Activated CD4-positive, CD25-positive, alpha-beta regulatory T cell treated with anti-CD3 and anti-CD28 coated beads, Interleukin-2, amount 50 U/mL, for 24 hours (primary cell): ENCODE measurements around the gene ADIPOQ.
A peak's percentile ranks its signal among the peaks of the same experiment; 100 is the strongest.
"Not testable (repeated sequence)": the region's sequence is repeated elsewhere in the genome, so short reads cannot be mapped to it uniquely, and the experiment has no call there.

Experiments
- ATAC-seq, 2 donors: fragments of 150-1000 bp; cut with Tn5 transposase; one replicate each; pipeline ENCODE4 v1.10.0; 2021; ENCODE audit warnings: mild to moderate bottlenecking in 1 of 2, moderate library complexity in 1 of 2

ADIPOQ gene

DNA sequence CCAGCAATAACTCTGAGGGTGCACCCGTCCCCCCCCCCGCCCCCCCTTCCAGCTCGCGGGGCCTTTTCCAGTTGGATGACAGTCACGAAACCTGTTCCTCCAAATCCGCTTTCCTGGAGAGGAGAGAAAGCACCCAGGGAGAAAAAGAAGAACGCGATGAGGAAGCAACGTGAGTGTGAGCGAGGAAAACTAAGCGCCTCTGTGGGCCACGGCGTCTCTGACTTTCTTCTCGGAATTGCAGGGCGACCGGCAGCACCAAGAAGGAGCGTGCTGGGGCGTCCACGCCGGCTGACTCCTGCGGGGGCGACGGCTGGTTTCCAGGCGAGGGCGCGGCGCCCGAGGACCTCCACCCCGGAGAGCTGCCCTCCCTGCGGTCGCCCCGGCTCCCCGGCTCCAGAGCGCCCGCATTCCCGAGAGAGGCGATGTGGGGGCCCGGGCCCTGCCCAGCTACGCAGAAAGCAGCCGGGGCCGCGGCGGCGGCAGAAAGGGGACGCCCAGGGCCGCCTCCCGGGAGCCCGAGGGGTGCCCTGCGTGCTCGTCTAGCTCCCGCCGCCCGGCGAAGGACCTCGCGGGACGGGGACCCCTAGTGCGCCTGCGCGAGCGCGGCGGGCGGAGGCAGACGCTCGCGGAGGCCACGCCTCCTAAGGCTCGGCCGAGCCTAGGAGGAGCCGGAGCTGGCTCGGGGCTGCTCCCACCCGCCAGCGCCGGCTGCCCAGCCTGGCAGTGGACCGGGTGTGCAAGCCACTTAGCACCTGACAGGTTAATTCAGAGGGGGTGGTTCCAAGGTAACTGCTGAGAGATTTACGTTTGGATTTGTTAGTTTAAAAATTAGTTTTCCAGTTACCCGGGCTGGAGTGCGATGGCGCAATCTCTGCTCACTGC is 15.3 kb upstream of the ADIPOQ start:
- ATAC-seq: peak; percentile 91 to 92

DNA sequence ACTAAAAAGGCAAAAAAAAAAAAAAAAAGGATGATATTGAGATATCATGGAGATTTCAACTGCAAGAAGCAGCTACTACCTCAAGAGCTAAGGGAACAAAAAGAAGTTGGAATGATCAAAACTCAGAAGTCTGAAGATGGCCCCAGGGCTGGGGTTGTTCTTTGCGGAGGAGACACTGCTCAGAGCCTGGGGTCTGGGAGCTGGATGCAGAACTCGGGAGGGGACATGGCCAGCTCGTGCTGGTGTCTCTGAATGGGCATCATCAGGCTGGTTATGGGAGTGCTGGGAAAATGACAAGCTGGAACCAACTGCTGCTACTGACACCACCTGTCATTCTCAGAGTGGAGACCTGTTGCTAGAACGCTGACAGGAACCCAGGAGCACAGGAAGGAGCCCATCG is 14.2 kb upstream of the ADIPOQ start:
- ATAC-seq: no peak

DNA sequence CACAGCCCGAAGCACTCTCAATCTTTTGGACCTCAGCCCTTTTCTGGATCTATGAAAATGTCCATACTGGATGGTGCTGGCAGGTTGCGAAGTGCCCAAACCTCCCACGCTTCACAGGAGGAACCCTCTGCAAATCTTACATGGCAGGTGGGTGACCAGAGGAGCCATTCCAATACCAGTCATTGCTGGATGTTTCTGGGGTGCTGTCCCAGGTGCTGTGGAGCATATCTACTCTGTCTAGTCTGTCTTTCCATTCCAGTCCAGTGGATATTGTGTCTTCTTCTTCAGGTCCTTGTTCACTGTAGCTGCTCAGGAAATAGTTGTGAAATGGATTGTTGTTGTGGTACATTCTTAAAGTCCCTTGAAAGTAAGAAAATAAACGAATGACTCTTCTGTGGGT is 10.7 kb upstream of the ADIPOQ start:
- no peak for ATAC-seq

DNA sequence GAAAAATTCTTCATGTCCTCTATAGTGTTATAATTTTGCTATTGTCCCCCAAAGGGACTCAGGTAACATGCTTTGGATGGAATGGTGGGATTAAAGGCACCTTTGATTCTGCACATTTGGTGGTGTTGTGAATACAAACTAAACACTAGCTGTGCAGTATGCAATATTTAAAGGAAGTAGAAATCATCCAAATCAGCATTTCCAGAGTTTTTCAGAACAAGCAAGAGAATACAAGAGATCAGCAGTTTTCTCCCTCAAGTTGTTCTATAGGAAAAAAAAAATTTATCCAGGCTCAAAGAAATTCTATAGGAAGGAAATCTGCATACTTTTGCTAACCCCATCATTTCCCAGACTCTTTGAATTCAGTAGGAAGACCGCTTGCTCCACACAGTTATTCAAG is 10.2 kb upstream of the ADIPOQ start:
- ATAC-seq: no peak

DNA sequence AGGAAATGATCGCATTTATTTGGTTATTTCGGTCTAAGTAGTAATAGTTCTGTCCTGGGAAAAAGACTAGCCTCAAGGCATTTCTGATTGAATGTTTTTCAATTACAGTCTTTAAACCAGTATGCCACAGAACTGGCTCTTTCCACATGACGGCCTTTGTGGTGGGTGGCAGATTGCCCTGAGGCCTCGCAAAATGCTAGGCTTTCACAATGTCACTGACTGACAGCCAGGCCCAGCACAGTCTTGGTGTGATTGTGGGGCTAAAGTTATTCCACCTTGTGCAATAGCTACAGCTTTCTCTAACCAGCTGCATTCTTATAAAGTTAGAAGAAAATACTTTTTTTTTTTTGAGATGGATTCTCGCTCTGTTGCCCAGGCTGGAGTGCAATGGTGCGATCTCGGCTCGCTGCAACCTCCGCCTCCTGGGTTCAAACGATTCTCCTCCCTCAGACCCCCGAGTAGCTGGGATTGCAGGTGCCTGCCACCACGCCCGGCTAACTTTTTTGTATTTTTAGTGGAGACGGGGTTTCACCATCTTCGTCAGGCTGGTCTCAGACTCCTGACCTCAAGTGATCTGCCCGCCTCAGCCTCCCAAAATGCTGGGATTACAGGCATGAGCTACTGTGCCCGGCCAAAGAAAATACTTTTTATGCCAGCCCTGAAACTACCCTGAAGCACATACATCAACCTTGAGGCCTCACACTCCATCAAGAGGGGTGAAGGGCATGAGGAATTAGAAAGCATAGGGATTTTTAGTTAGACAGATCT is 2.5 kb upstream of the ADIPOQ start:
- ATAC-seq: no peak

DNA sequence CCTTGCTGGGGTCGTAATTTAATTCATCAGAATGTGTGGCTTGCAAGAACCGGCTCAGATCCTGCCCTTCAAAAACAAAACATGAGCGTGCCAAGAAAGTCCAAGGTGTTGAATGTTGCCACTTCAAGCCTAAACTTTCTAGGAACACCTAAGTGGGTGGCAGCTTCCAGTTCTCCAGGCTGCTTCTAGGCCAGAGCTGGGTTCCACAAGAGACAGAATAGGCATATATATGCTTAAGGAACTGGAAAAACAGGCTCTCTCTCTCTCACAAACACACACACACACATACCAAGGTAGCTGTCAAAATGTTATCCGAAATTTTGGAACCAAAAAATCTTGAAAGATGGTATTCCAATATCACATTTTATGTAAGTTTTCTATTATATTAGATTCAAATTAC is 890 bp upstream of the ADIPOQ start:
- no peak for ATAC-seq

DNA sequence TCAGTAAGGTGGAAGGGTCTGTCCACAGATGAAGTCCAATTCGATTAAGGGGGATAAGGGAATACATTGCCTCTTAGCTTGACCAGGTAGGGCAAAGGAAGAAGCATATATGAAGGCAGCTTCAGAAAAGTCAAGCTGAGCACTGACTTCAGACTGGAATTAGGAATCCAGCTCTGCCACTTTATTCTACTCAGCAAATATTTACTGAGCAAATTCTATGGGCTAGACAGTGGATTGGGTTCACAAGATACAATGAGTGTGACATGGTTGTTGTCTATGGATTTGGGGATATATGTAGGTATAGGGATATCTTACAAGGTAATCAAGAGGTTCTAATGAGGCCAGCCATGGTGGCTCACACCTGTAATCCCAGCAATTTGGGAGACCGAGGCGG is 526 bp downstream of the ADIPOQ start:
- no peak for ATAC-seq

DNA sequence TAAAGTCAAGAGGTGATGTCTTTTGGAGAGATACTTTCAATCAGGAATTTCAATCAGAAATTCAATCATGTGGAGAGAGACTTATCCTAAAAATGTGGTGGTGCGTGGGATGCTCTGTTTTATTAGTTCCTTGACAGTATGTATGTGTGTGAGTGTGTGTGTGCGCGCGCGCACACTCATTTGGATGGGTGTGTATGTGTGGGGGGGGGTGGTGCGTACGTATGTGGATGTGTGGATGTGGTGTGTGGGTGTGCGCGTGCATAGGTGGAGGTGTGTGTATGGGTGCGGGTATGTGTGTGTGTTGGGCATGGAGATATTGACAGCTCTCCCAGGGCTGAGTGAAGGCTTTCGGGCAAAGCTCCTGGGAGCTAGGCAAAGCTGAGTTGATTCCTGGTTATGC is 2.4 kb downstream of the ADIPOQ start:
- ATAC-seq: no peak

DNA sequence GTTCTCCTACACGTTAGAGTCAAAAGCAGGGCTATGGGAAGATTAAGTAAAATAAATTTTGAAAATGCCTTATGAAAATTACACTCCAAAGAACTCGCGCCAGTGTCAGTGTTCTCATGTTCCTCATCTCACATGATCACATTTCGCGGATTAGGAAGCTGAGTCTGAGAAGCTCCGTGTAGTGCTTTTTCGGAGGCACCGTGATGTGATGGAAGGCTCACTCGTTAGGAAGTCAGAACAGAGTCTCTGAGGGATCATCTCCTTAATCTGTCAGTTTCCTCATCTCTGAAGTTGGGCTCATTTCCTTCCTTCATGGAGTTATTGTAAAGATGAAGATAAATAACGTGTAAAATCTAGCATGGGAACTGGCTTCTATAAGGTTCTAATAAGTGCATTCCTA is 3.2 kb downstream of the ADIPOQ start:
- ATAC-seq: no peak

DNA sequence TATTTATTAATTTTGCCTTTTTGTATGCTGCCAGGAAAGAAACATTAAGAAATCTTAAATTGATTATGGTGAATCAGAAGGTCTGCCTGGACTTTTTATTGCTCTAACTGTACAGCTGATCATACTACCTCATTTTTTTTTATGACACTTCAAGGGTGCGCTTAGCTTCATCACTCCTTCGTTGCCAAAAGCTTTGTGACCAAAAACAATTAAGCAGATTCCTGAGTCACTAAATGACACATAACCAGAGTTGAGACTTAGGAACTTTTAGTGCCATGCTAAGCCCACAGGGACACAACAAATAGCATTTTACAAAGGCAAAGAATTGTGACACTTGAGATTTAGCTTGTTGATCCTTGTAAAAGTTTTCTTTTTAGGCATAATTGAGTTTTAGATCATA is 4.9 kb downstream of the ADIPOQ start:
- no peak for ATAC-seq

DNA sequence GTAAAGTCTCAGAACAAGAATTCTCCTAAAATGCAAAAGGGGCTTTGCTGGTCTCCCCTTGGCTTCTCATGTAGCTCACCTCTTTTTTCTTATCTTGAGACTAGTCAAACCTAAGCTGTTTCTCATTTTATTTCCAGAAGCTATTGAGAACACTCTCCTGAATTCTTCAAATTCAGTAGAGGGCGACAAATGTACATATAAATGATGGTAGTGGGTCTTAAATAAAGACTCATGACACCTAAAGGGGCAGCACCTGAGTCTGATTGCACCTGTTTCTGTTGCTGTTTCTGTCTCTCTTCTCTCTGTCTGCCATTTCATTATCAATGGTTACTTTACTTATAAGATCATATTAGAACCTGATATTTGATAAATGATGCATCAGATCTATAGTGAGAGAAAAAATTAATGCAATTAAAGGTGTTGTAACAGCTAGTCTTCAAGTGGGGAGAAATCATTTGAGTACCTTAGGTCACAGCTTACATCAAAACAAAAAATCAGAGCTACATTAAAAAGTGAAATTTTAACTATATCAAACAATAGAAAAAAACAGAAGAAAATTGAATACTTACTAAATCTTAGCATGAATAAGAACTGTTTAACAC is 7.0 kb downstream of the ADIPOQ start:
- peak; percentile 89 to 93 for ATAC-seq

DNA sequence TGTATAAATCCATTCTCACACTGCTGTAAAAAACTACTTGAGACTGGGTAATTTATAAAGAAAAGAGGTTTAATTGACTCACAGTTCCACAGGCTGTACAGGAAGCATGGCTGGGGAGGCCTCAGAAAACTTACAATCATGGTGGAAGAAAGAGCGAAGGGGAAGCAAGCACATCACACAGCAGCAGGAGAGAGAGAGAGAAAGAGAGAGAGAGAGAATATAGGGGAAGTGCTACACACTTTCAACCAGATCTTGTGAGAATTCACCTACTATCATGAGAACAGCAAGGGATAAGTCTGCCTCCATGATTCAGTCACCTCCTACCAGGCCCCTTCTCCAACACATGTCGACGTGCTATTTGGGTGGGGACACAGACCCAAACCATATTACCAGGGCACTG is 9.3 kb downstream of the ADIPOQ start:
- not testable (repeated sequence) for ATAC-seq

DNA sequence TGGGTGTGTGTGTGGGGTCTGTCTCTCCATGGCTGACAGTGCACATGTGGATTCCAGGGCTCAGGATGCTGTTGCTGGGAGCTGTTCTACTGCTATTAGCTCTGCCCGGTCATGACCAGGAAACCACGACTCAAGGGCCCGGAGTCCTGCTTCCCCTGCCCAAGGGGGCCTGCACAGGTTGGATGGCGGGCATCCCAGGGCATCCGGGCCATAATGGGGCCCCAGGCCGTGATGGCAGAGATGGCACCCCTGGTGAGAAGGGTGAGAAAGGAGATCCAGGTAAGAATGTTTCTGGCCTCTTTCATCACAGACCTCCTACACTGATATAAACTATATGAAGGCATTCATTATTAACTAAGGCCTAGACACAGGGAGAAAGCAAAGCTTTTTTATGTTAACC is 10.5 kb downstream of the ADIPOQ start:
- no peak for ATAC-seq

DNA sequence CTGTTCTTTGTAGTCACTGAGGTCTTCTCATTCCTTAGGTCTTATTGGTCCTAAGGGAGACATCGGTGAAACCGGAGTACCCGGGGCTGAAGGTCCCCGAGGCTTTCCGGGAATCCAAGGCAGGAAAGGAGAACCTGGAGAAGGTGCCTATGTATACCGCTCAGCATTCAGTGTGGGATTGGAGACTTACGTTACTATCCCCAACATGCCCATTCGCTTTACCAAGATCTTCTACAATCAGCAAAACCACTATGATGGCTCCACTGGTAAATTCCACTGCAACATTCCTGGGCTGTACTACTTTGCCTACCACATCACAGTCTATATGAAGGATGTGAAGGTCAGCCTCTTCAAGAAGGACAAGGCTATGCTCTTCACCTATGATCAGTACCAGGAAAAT is 11.6 kb downstream of the ADIPOQ start:
- no peak for ATAC-seq

DNA sequence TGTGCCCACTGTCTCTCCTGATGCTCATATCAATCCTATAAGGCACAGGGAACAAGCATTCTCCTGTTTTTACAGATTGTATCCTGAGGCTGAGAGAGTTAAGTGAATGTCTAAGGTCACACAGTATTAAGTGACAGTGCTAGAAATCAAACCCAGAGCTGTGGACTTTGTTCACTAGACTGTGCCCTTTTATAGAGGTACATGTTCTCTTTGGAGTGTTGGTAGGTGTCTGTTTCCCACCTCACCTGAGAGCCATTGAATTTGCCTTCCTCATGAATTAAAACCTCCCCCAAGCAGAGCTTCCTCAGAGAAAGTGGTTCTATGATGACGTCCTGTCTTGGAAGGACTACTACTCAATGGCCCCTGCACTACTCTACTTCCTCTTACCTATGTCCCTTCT is 12.4 kb downstream of the ADIPOQ start:
- no peak for ATAC-seq

DNA sequence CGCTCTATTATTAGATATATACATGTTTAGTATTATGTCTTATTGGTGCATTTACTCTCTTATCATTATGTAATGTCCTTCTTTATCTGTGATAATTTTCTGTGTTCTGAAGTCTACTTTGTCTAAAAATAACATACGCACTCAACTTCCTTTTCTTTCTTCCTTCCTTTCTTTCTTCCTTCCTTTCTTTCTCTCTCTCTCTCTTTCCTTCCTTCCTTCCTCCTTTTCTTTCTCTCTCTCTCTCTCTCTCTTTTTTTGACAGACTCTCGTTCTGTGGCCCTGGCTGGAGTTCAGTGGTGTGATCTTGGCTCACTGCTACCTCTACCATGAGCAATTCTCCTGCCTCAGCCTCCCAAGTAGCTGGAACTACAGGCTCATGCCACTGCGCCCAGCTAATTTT is 15.2 kb downstream of the ADIPOQ start:
- no peak for ATAC-seq

DNA sequence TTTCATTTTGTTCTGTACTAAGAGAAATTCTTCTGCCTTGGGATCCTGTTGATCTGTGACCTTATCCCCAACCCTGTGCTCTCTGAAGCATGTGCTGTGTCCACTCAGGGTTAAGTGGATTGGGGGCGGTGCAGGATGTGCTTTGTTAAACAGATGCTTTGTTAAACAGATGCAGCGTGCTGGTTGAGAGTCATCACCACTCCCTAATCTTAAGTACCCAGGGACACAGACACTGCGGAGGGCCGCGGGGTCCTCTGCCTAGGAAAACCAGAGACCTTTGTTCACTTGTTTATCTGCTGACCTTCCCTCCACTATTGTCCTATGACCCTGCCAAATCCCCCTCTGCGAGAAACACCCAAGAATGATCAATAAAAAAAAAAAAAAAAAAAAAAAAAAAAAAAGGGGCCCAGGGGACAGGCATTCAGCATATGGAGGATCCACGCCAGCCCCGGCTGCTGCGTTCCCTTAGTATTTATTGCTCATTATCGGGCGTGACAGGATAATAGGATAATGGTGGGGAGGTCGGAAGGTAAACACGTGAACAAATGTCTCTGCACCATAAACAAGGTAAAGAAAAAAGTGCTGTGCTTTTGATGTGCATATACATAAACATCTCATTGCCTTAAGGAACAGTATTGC is 22.8 kb downstream of the ADIPOQ start:
- ATAC-seq: not testable (repeated sequence)

DNA sequence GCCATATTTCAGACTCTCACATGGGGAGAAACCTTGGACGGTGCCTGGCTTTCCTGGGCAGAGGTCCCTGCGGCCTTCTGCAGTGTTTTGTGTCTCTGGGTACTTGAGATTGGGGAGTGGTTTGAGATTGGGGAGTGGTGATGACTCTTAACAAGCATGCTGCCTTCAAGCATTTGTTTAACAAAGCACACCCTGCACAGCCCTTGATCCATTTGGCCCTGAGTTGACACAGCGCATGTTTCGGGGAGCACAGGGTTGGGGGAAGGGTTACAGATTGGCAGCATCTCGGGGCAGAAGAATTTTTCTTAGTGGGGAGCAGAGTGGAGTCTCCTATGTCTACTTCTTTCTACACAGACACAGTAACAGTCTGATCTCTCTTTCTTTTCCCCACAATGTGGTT is 23.6 kb downstream of the ADIPOQ start:
- not testable (repeated sequence) for ATAC-seq

DNA sequence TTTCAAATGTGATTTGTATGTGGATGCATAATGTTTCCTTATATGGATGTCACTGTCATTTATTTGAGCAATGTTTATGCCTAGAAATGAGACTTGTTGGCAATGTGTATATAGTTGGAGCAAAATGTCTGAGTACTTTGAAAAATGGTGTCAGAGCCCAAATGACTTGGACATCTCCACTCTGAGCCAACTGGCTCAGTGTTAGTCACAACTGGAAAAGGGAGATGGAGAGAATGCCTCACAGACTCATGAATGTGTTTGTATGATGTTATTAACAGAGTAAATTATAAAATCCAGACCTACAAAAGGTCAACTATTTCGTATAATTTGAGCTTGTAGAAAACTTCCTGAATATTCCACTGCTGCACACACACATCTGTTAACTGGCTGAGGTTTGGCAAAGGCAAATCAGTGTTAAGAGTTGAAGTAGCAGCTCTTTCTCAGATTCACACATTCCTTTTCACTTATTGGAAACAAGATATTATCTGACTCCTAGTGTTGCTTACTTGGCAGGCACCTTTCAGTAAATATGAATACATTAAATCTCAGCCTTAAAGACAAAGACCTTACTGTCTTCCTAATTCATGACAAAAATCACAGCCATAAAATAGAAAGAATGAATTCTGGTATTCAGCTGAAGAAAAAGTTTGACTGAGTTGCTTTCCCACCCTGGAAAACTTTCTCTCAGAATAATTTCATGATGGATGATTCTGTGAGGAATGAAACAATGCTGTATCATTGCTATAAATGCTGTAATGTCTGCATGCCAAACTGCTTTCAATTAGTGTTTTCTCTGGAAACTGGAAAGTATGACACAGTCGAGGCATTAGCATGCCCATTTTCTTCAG is 27.0 kb downstream of the ADIPOQ start:
- no peak for ATAC-seq

DNA sequence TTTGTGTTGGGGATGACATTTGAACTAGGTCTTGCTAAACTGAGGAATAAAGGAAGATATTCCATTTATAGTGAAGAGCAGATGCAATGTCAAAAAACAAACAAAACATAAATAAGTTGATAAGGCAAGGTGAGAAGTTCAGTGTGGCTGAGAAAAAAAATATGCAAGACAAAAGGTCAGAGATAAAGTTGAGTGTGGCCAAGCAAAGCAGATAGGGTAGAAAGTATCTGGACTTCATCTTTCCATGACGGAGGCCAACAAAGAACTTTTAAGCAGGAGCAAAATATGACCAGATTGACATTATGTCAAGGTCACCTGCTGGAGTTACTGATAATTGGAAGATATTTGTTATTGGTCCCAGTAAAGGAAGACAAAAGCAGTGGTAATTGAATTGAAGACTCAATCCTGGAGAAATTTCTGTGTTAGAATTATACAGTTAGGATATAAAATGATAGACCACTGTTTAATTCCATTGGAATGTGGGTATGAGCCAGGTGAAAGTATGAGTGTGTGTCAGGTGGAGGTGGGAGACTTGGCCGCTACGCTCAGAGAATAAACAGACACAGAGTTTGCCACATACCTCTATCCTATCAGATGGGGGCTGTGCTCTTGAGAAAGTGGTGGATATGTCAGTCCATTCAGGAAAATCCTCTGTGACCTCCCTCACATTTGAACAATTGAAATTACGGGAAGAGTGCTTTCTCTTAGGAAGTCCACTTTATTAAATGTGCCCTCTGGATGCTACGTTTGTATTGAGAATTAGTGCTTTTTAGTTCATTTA is 28.1 kb downstream of the ADIPOQ start:
- ATAC-seq: no peak

DNA sequence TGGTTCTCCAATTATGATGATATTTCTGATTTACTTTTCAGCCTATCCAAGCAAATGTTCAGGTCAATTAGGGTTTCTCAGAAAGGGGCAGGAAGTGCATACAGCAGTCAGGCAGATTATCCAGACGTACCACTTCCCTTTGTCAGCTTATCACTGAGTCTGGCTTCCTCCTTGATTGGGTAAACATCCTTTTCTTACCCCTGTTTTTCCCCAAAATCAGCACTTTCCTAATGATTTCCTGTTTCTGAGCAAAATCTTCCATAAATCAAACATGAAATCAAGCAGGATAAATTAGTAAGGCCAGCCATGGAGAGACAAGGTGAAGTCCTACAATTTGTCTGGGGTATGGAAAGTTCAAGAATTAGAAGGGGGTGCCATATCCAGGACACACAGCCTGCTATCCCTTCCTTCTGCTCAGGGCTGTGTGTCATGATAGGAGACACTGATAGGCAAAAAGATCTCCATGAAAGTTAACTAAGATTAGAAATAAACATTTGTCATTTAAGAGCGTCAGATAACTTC is 29.0 kb downstream of the ADIPOQ start:
- ATAC-seq: peak; percentile 32 to 33
